DMS 273 treated with DMSO at 0.1 percent for 48 hours (cell line): ENCODE results near the gene SREK1.
"Not testable (repeated sequence)": the region's sequence is repeated elsewhere in the genome, so short reads cannot be mapped to it uniquely, and the experiment has no call there.

Source experiments
- DNase-seq: peaks from one replicate; lab custom pipeline; 2025; lab: John Stamatoyannopoulos, UW

SREK1 gene

GRCh38 chr5:66222896-66223295, 78.8 kb downstream of the SREK1 start:
- not testable (repeated sequence) for DNase-seq

GRCh38 chr5:66223637-66224036, 79.5 kb downstream of the SREK1 start:
- no peak for DNase-seq

- no peak for DNase-seq
Measured at GRCh38 chr5:66224274-66224673, 80.2 kb downstream of the SREK1 start.

GRCh38 chr5:66224773-66225553, 80.9 kb downstream of the SREK1 start:
- no peak for DNase-seq

GRCh38 chr5:66230551-66230950, 86.5 kb downstream of the SREK1 start:
- DNase-seq, result peak; percentile 34

GRCh38 chr5:66231508-66231907, 87.4 kb downstream of the SREK1 start:
- no peak for DNase-seq

- no peak for DNase-seq
Measured at GRCh38 chr5:66232275-66232674, 88.2 kb downstream of the SREK1 start.

- no peak for DNase-seq
Measured at GRCh38 chr5:66232706-66233445, 88.8 kb downstream of the SREK1 start.
